ENCODE results near the gene MTHFR.
"Not testable (repeated sequence)": the region's sequence is repeated elsewhere in the genome, so short reads cannot be mapped to it uniquely, and the experiment has no call there.

The MTHFR gene

GRCh38 chr1:11807133-11807532 lies 1.4 kb upstream of the MTHFR start:
- DNase-seq (ENCODE audit: extremely low read depth, insufficient read length) = no peak
- Histone ChIP-seq H3K4me3 (replicated peaks; ENCODE audit: low read depth, low read length) (peak overlapping the region; percentile 92), H3K27me3 (replicated peaks; ENCODE audit: control insufficient read depth, insufficient read depth, low read length) (no peaks in the 10 kb centered on the region), H3K36me3 (ENCODE audit: control insufficient read depth, insufficient read depth, low read length) (peaks cover under 1% of the 10 kb centered on the region)
- TF ChIP-seq, protein P1, sequence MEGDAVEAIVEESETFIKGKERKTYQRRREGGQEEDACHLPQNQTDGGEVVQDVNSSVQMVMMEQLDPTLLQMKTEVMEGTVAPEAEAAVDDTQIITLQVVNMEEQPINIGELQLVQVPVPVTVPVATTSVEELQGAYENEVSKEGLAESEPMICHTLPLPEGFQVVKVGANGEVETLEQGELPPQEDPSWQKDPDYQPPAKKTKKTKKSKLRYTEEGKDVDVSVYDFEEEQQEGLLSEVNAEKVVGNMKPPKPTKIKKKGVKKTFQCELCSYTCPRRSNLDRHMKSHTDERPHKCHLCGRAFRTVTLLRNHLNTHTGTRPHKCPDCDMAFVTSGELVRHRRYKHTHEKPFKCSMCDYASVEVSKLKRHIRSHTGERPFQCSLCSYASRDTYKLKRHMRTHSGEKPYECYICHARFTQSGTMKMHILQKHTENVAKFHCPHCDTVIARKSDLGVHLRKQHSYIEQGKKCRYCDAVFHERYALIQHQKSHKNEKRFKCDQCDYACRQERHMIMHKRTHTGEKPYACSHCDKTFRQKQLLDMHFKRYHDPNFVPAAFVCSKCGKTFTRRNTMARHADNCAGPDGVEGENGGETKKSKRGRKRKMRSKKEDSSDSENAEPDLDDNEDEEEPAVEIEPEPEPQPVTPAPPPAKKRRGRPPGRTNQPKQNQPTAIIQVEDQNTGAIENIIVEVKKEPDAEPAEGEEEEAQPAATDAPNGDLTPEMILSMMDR (IDR thresholded peaks at IDR 0.05; ENCODE audit: insufficient read depth, low read length, poor library complexity, severe bottlenecking) = no peak

GRCh38 chr1:11806307-11806936 lies 658 bp upstream of the MTHFR start:
- H3K27me3 ChIP-seq (replicated peaks; ENCODE audit: control insufficient read depth, insufficient read depth, low read length) = no peaks in the 10 kb centered on the region
- TF ChIP-seq, protein P1 (IDR thresholded peaks at IDR 0.05; ENCODE audit: insufficient read depth, low read length, poor library complexity, severe bottlenecking) = no peak
- no peaks in the 10 kb centered on the region; the same call in 1 of the 2 replicates for H3K36me3 ChIP-seq (ENCODE audit: control insufficient read depth, insufficient read depth, low read length)
- peak overlapping the region; percentile 92 for H3K4me3 ChIP-seq (replicated peaks; ENCODE audit: low read depth, low read length)
- no peak for DNase-seq (ENCODE audit: extremely low read depth, insufficient read length)

- no peaks in the 10 kb centered on the region for H3K27me3 ChIP-seq (replicated peaks; ENCODE audit: control insufficient read depth, insufficient read depth, low read length)
- DNase-seq (ENCODE audit: extremely low read depth, insufficient read length) = no peak
- peaks cover 12% of the 10 kb centered on the region for H3K36me3 ChIP-seq (ENCODE audit: control insufficient read depth, insufficient read depth, low read length)
- TF ChIP-seq, protein P1 (IDR thresholded peaks at IDR 0.05; ENCODE audit: insufficient read depth, low read length, poor library complexity, severe bottlenecking) = no peak
- H3K4me3 ChIP-seq (replicated peaks; ENCODE audit: low read depth, low read length) = peak overlapping the region; percentile 92
Observed at GRCh38 chr1:11804666-11805421, 920 bp downstream of the MTHFR start.

GRCh38 chr1:11803924-11804665 lies 1.7 kb downstream of the MTHFR start:
- peak overlapping the region; percentile 92 for H3K4me3 ChIP-seq (replicated peaks; ENCODE audit: low read depth, low read length)
- not testable (repeated sequence) for H3K27me3 ChIP-seq (replicated peaks; ENCODE audit: control insufficient read depth, insufficient read depth, low read length); DNase-seq (ENCODE audit: extremely low read depth, insufficient read length)
- peaks cover 13% of the 10 kb centered on the region for H3K36me3 ChIP-seq (ENCODE audit: control insufficient read depth, insufficient read depth, low read length)

DNA sequence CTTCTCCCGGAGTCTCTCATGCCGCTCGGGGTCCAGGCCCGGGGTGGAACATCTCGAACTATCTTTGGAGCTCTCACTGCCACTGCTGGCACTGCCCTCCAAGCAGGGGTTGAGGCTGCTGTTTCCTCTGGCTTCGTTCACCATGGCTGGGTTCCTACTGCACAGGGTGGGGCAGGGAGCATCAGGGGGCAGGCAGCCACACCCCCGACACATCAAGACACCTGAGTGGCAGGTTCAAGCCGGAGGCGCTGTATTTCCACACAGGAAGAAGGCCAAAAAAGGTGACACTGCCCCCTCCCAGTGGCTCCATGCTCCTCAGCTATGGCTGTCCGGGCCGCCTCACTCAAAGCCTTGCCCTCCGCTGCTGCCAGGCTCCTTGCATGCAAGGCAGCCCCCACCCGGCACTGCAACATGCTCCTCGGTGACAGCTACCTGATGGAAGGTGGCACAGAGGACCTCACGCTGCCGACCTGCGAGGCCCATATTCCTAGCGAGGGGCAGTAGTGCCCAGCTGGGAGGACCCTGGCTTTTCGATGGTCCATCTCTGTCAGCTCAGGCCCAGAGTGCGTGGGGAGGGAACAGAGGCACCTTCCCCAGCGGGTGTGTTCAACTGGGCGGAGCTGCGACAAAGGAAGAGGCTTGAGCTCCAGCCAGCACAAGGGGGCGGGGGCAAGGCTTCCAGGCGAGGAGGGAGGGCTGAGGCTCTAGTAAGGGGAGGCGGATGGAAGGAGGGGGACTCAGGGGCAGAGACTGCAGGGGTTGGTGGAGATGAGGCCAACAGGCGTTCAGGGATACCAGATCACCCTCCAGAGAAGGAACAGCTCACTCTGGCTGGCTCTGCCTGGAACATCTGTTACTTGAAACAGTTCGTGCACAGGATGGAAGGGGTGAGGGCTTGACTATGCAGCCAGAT lies 2.5 kb downstream of the MTHFR start:
- DNase-seq (ENCODE audit: extremely low read depth, insufficient read length) = peak; percentile 72
- Histone ChIP-seq H3K36me3 (ENCODE audit: control insufficient read depth, insufficient read depth, low read length) (peaks cover 13% of the 10 kb centered on the region), H3K27me3 (replicated peaks; ENCODE audit: control insufficient read depth, insufficient read depth, low read length) (no peaks in the 10 kb centered on the region), H3K4me3 (replicated peaks; ENCODE audit: low read depth, low read length) (peak overlapping the region; percentile 49)
- TF ChIP-seq, protein P1 (IDR thresholded peaks at IDR 0.05; ENCODE audit: insufficient read depth, low read length, poor library complexity, severe bottlenecking) = no peak

All from GM06990 (cell line).